ENCODE measurements around the gene PCBD1. TPM values are rescaled to one million over a fixed set of nuclear protein-coding genes. Genes with fewer than 3 reads are reported as not detected.
A peak's percentile ranks its signal among the peaks of the same experiment; 100 is the strongest.

The PCBD1 gene
- total and polyA plus RNA-seq, 8 donors: 72.6 to 112 (median 79.2) TPM

- Histone ChIP-seq H3K4me1 (peaks cover 18 to 38% of the 10 kb centered on the region in 2 donors), H3K27me3 (no peaks in the 10 kb centered on the region), H3K9me3 (no peaks in the 10 kb centered on the region), H3K4me3 (no peak overlapping the region), H3K27ac (no peak overlapping the region), H3K36me3 (no peaks in the 10 kb centered on the region)
- intact Hi-C loops (cut with DNase I): no loop called here
- no peak for ATAC-seq
- TF ChIP-seq, protein P1, sequence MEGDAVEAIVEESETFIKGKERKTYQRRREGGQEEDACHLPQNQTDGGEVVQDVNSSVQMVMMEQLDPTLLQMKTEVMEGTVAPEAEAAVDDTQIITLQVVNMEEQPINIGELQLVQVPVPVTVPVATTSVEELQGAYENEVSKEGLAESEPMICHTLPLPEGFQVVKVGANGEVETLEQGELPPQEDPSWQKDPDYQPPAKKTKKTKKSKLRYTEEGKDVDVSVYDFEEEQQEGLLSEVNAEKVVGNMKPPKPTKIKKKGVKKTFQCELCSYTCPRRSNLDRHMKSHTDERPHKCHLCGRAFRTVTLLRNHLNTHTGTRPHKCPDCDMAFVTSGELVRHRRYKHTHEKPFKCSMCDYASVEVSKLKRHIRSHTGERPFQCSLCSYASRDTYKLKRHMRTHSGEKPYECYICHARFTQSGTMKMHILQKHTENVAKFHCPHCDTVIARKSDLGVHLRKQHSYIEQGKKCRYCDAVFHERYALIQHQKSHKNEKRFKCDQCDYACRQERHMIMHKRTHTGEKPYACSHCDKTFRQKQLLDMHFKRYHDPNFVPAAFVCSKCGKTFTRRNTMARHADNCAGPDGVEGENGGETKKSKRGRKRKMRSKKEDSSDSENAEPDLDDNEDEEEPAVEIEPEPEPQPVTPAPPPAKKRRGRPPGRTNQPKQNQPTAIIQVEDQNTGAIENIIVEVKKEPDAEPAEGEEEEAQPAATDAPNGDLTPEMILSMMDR (IDR thresholded peaks at IDR 0.05): no peak
- peak in 2 of 4 donors; percentile 40 to 53 for DNase-seq
Observed at GRCh38 chr10:70890917-70891431, 2.6 kb upstream of the PCBD1 start.

DNA sequence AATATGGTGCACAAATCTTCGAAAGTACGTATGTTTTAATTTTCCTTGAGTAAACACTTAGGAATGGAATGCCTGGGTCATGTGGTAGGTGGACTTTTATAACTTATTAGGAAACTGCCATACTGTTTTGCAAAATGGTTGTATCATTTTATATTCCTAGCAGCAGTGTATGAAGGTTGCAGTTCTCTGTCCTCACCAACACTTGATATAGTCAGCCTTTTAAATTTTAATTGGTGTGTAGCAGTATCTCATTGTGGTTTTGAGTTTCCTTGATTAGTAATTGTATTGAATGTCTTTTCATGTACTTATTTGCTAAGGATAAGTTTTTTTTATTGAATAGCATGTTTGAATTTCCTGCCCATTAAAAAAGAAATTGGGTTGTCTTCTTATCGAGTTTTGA lies 926 bp upstream of the PCBD1 start:
- peak overlapping the region in 1 of 2 donors; percentile 91 for H3K27ac ChIP-seq
- H3K4me1 ChIP-seq: peaks cover 18 to 42% of the 10 kb centered on the region in 2 donors
- TF ChIP-seq, protein P1 (IDR thresholded peaks at IDR 0.05): no peak
- H3K36me3 ChIP-seq: peaks cover 0 to 15% of the 10 kb centered on the region in 2 donors
- DNase-seq (no peak), ATAC-seq (no peak)
- intact Hi-C loops (cut with DNase I): loop anchor here in 1 of 2 donors (10.0 kb wide), 1 partner anchor 64 kb away; no protein-coding TSS in a partner anchor
- H3K4me3 ChIP-seq: no peak overlapping the region
- H3K27me3 ChIP-seq: no peaks in the 10 kb centered on the region
- H3K9me3 ChIP-seq: no peaks in the 10 kb centered on the region

- no peak for ATAC-seq
- DNase-seq: no peak
- Histone ChIP-seq H3K27me3 (no peaks in the 10 kb centered on the region), H3K9me3 (no peaks in the 10 kb centered on the region), H3K4me3 (peak overlapping the region; percentile 78 to 82), H3K36me3 (peaks cover 0 to 37% of the 10 kb centered on the region in 2 donors), H3K27ac (peak overlapping the region; percentile 91 to 92), H3K4me1 (peaks cover 17 to 42% of the 10 kb centered on the region in 2 donors)
- TF ChIP-seq, protein P1 (IDR thresholded peaks at IDR 0.05): no peak
- intact Hi-C loops (cut with DNase I): loop anchor here in 1 of 2 donors (10.0 kb wide), 1 partner anchor 62 kb away; no protein-coding TSS in a partner anchor
Observed at GRCh38 chr10:70886921-70887665, 1.3 kb downstream of the PCBD1 start.

GRCh38 chr10:70885931-70886903 lies 2.1 kb downstream of the PCBD1 start:
- ATAC-seq (no peak), DNase-seq (no peak)
- no peak overlapping the region for H3K4me3 ChIP-seq
- H3K27ac ChIP-seq: no peak overlapping the region
- intact Hi-C loops (cut with DNase I): loop anchor here in 1 of 2 donors (10.0 kb wide), 1 partner anchor 61 kb away; no protein-coding TSS in a partner anchor
- H3K4me1 ChIP-seq: peaks cover 15 to 36% of the 10 kb centered on the region in 2 donors
- H3K9me3 ChIP-seq: no peaks in the 10 kb centered on the region
- H3K27me3 ChIP-seq: no peaks in the 10 kb centered on the region
- TF ChIP-seq, protein P1 (IDR thresholded peaks at IDR 0.05): no peak
- H3K36me3 ChIP-seq: peaks cover 0 to 46% of the 10 kb centered on the region in 2 donors

Data from left lung (tissue), 10 donors.